Measurements from ENCODE around the gene AIMP2.
"Not testable (repeated sequence)": the region's sequence is repeated elsewhere in the genome, so short reads cannot be mapped to it uniquely, and the experiment has no call there.

AIMP2 gene

DNA sequence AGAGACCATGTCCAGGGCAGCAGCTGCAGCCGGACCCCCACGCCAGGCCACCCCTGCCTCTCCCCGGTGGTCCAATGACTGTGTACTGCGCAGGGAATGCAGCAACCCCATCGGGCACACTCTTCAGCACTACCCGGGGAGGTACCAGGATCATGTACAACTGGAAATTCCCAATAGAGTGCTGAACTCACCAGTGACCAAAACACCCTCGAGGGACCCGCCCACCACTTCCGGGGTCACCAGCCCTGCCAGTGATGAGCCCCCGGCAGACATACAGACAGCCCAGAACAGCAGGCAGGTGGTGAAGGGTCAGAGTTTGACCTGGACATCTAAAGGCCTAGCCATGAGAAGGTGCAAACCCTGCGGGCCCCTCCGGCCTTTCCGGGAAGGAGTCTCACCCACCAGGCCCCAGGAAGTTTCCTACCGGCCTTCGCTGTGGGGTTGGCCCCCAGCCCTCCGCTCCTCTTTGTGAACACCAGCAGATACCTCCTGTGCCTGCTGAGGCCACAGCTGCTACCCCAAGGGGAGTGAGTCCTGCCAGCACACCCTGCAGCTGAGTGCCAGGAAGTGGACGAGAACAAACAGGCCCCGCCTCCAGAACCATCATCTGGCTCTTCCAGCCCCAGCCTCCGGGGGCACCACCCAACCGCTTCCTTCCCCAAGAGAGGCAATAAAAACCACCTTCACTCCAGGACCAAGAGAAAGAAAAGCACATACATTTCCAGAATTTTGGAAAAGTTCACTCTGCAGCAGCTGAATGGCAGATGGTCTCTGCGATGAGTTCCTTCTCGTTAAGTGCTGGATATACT is 17.1 kb downstream of the AIMP2 start:
- DNase-seq (ENCODE audit: low spot score) = peak; percentile 51

DNA sequence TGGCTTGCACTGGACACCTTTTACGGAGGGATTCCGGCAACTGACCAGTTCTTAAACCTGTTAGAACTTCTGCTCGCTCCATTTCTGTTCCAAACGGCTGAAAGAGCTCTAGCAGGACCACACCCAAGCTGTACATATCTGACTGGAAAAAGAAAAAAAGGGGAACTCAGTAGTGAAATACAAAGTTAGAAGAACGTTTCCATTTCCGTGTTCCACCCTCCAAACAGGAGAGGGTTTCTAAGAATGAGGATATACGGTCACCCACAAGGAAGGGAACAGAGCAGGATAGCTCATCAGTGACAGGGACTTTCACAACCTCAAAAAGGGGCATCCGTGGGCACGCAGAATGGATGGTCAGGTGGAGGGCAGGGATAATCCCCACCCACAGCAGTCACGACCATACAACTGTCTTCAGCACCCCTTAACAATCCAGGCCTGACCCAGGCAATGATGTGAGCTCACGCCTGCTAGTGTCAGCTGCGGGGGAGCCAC is 17.8 kb downstream of the AIMP2 start:
- no peak for DNase-seq (ENCODE audit: low spot score)

DNA sequence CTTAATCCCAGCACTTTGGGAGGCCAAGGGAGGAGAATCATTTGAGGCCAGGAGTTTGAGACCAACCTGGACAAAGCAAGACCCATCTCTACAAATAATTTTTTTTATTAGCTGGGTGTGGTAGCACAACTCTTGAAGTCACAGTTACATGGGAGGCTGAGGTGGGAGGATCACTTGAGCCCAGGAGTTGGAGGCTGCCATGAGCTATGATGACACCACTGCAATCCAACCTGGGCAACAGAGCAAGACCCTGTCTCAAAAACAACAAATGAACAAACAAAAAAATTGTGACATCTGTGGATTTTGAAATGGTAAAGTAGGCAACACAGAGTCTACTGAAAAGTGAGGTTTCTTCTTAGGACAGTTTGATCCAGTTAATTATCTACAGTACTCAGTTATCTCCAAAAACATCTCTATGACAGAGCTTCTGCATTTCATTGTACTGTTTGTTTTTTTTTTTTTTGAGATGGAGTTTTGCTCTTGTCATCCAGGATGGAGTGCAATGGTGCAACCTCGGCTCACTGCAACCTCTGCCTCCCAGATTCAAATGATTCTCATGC is 18.8 kb downstream of the AIMP2 start:
- DNase-seq (ENCODE audit: low spot score) = no peak

DNA sequence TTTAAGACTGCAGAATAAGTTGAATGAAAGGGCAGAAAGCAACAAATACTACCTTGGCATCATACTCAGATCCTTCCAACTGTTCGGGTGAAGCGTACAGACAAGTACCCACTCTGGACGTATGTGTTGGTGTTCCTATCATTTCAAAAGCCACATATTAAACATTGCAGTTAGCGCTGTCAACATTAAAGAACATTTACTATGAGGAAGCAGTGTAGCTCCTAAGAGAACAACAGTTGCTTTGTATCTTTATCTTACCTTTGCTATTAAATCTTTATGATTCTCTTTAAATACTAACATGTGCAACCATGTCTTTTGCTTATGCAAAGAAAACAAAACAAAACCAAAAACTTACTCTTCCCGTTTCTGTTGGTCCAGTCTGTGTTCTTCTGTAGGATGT is 19.5 kb downstream of the AIMP2 start:
- no peak for DNase-seq (ENCODE audit: low spot score)

DNA sequence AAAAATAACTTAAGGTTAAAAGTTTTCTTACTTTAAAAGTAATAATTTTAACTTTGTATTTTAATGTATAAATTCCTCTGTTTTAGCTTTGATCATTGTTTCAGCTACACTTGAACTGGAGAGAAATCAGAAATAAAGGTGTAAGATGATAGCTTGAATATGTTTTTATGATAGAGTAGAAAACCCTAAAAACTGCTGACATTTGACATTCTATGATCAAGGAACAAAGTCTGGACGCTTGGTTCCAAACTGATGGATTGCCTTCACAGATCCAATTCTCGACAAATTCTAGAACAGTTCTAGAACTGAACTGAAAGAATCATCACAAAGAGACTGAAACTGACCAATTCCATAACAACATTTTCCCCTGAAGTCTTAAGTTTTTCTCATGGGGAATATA is 21.9 kb downstream of the AIMP2 start, which contains the start of gene ANKRD61:
ANKRD61 (plus strand) TSS at position 389 of the 400 bp plus-strand sequence; CDS start at position 389, 0 bp downstream.
- DNase-seq (ENCODE audit: low spot score) = no peak

DNA sequence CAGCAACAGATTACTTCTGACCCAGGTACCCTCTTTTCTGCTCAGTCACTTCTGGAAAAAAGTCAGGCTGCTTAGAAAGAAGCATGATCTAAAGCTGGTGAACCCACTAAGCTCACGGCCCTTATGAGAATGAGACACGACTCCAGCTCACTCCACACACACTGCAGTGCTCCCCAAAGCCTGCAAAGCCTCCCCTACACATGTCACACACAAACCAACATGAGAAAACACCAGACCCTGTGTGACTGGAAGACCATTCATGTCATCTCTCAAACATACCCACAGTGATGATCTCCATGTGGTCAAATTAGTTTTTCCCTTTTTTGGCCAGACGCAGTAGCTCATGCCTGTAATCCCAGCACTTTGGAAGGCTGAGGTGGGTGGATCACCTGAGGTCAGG is 22.5 kb downstream of the AIMP2 start:
- no peak for DNase-seq (ENCODE audit: low spot score)

DNA sequence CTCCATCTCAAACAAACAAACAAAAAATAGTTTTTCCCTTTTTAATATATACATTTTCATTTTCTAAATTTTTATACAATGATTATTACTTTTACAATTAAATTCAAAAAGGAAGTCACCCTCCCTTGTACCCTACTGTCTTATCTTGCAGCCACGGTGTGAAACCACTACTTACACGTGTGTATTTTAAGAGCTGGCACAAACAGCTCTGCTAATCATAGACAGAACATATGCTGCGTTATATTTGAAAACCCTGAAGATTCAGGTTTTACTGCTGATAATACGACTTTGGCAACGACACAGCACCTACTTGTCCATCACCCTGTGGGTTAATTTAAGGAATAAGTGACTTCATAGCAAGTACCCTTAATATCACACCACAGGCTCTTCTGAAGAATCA is 23.1 kb downstream of the AIMP2 start:
- DNase-seq (ENCODE audit: low spot score) = no peak

DNA sequence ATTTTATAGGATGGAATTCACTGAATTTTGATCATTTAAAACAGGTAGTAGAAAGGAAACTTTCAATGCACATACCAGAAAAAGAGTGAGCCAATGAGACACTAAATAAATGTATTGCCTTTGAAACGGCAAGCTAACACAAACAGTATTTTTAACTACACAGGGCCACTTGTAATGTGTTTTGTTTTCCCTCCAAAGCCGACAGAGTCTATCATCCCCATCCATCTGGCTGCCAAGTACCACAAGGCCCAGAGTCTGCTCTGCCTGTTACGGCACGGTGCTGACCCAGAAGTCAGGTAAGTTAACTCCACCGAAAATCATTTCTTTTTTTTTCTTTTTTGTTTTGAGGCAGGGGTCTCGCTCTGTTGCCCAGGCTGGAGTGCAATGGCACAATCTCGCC is 23.6 kb downstream of the AIMP2 start:
- DNase-seq (ENCODE audit: low spot score) = no peak

DNA sequence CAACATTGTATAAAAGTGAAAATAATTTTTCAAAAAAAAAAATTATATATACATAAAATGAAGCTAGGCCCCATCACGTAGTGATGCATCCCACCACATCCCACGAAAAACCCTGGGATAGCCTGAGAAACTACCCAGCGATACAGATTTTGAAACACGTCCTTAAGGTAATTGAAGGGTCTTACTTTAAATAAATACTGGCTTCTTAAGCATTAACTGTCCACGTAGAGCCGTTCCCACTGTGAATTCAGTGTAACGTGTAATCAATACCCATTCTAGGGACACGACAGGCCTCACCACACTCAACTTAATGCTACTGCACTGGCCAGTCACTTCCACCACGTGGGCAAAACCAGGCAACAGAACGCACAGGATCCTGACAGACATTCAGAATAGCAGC is 26.1 kb downstream of the AIMP2 start:
- DNase-seq (ENCODE audit: low spot score) = no peak

DNA sequence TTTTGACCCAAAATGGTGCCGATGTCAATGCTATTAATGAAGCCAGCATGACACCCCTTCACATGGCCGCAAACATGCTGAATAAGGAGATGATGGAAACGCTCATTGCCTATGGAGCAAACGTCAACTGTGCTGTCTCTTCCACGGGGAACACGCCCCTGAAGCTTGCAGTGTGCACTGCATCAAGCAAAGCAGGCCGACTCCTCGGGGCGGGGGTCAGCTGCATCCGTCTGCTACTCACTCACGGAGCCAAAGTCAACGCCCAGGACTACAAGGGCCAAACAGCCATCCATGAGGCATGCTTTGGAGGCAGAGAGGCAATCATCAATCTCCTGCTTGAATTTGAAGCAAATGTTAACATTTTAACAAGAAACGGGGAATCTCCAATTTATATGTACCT is 26.6 kb downstream of the AIMP2 start:
- DNase-seq (ENCODE audit: low spot score) = no peak

DNA sequence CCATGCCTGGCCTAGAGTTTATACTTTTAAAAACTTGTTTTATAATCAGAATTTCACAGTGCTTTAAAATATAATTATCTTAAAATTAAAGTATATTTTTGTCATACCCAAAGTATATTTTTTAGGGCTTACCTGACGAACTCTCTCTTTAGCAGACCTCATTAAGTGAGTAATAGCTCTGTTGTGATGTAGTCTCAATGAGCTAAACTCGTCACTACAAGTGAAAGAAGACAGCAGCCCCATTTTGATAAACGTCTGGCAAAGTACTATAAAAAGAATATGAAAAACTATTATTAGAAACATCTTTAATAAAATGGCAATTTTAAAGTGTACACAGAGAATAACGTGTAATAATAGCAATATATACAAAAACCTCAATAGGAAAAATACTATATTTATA is 40.7 kb downstream of the AIMP2 start:
- DNase-seq (ENCODE audit: low spot score) = no peak

DNA sequence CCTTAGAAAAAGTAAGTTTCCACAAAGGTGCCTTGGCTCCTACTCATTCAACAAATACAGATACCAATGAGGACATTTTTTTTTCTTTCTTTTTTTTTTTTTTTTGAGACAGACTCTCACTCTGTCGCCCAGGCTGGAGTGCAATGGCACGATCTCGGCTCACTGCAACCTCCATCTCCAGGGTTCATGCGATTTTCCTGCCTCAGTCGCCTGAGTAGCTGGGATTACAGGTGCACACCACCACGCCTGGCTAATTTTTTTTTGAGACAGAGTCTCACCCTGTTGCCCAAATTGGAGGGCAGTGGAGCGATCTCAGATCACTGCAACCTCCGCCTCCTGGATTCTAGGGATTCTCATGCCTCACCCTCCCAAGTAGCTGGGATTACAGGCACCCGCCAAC is 42.1 kb downstream of the AIMP2 start:
- not testable (repeated sequence) for DNase-seq (ENCODE audit: low spot score)

DNA sequence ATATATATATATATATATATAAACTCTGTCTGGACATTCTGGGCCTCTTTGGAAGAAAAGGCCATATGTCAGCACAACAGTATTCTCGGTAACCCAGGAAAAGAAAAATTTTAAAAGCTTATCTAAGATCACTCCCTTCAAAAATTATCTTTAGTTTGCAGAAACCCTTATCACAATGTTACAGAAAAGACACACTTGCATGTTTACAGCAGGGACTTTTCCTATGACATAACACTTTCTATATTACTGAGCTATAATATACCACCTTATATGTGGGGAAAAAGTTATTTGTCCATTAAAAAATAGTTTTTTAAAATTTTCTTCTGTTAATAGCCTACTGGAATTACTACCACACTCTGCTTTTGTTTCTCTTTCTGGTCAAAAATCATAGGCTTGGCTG is 47.5 kb downstream of the AIMP2 start:
- DNase-seq (ENCODE audit: low spot score) = no peak

DNA sequence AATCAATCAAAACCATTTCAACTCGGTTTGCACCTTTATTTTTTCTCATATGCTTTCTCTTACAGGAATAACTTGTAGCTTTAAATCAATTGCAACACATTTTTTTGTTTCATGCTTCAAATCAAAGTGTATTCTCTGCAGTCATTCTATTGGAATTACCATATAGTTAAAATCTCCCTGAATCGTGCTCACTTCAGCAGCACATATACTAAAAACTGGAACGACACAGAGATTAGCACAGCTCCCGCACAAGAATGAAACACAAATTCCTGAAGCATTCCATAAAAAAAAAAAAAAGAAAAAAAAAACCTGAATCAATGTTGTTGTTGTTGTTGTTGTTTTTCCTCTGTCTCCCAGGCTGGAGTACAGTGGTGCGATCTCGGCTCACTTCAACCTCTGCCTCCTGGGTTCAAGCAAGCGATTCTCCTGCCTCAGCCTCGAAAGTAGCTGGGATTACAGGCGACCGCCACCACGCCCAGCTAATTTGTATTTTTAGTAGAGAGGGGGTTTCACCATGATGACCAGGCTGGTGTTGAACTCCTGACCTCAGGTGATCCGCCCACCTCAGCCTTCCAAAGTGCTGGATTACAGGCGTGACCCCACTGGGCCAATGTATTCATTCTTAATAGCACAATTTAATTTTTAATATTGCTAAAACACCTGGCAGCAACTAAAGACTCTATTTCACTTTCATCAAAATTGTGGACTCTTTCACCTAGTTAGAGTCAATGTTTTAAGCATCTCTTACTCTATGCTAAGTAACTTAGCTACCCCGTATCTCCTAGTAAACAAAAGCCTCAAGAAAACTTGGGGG is 48.5 kb downstream of the AIMP2 start:
- DNase-seq (ENCODE audit: low spot score) = no peak

DNA sequence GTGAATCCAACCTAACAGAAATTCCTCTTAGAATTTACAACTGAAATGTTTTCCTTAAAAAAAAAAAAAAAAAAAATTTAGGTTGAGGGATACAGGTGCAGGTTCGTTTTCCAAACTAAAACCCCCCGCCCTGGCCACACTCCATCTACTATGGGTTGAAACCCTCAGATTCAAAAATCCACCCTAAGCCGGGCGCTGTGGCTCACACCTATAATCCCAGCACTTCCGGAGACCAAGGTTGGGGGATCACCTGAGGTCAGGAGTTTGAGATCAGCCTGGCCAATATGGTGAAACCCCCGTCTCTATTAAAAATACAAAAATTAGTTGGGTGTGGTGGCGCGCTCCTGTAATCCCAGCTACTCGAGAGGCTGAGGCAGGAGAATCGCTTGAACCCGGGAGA is 50.9 kb downstream of the AIMP2 start:
- not testable (repeated sequence) for DNase-seq (ENCODE audit: low spot score)

DNA sequence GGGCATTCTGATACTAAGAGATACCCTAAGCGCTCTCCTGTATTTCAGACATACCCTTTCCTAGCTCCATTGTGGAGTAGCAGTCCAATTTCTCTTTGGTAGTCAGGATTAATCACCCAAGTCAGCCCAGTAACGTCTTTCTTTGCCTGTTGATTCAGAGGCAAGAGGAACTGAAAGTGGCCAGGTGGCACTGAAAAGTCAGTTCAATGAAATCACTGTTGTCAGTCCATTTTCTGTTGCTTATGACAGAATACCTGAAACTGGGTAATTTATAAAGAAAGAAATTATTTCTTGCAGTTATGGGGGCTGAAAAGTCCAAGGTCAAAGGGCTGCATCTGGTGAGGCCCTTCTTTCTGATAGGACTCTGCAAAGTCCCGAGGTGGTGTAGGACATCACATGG is 62.3 kb downstream of the AIMP2 start:
- DNase-seq (ENCODE audit: low spot score) = no peak

Measured in hepatic stellate cell (primary cell).